Nephron (organoid): ENCODE data around the gene TBPL1.

ENCODE experiments used
- H3K27ac Mint-ChIP-seq, 3 experiments: 2 replicates each; pipeline ENCODE4 v1.8.0; 2020; ENCODE audit warnings: mixed read lengths in 3 of 3, mild to moderate bottlenecking in 2 of 3, moderate library complexity in 1 of 3
- H3K27me3 Mint-ChIP-seq: 2 replicates; pipeline ENCODE4 v1.8.0; 2021; ENCODE audit warnings: low read depth, mild to moderate bottlenecking, moderate library complexity, mixed read lengths
- H3K36me3 Mint-ChIP-seq: 2 replicates; pipeline ENCODE4 v1.8.0; 2020; ENCODE audit warnings: low read depth, mixed read lengths
- H3K4me1 Mint-ChIP-seq: 2 replicates; pipeline ENCODE4 v1.8.0; 2020; ENCODE audit warnings: mixed read lengths
- H3K4me3 Mint-ChIP-seq, 3 experiments: 2 replicates each; pipeline ENCODE4 v1.8.0; 2020; ENCODE audit warnings: mild to moderate bottlenecking in 3 of 3, mixed read lengths in 3 of 3, moderate library complexity in 2 of 3
- H3K9me3 Mint-ChIP-seq: 2 replicates; pipeline ENCODE4 v1.8.0; 2020; ENCODE audit warnings: mixed read lengths
- CTCF ChIP-seq, 3 experiments: fragments of 200-600 bp; sonication (generic); IDR thresholded peaks; one replicate each; pipeline ENCODE4 v1.5.0; 2021; ENCODE audit warnings: antibody characterized with exemption in 3 of 3; ENCODE audit not compliant: unreplicated experiment in 3 of 3

TBPL1 gene

GRCh38 chr6:133983099-133983939, 30.3 kb downstream of the TBPL1 start:
- Mint-ChIP-seq H3K27ac (no peak overlapping the region), H3K36me3 (peaks cover 56% of the 10 kb centered on the region), H3K4me3 (no peak overlapping the region), H3K9me3 (no peaks in the 10 kb centered on the region), H3K27me3 (no peaks in the 10 kb centered on the region), H3K4me1 (no peaks in the 10 kb centered on the region)
- TF ChIP-seq CTCF (IDR thresholded peaks at IDR 0.05; ENCODE audit: unreplicated experiment in 3 of 3): no peak

- H3K27me3 Mint-ChIP-seq: no peaks in the 10 kb centered on the region
- no peak for TF ChIP-seq CTCF (IDR thresholded peaks at IDR 0.05; ENCODE audit: unreplicated experiment in 3 of 3)
- no peaks in the 10 kb centered on the region for H3K4me1 Mint-ChIP-seq
- H3K4me3 Mint-ChIP-seq: no peak overlapping the region
- H3K36me3 Mint-ChIP-seq: peaks cover 63% of the 10 kb centered on the region
- no peak overlapping the region for H3K27ac Mint-ChIP-seq
- no peaks in the 10 kb centered on the region for H3K9me3 Mint-ChIP-seq
Measured at GRCh38 chr6:133985970-133986369, 32.9 kb downstream of the TBPL1 start.

- no peak overlapping the region for H3K4me3 Mint-ChIP-seq
- H3K27me3 Mint-ChIP-seq: no peaks in the 10 kb centered on the region
- H3K4me1 Mint-ChIP-seq: no peaks in the 10 kb centered on the region
- no peaks in the 10 kb centered on the region for H3K9me3 Mint-ChIP-seq
- H3K27ac Mint-ChIP-seq: no peak overlapping the region
- no peak for TF ChIP-seq CTCF (IDR thresholded peaks at IDR 0.05; ENCODE audit: unreplicated experiment in 3 of 3)
- peaks cover 54% of the 10 kb centered on the region for H3K36me3 Mint-ChIP-seq
Measured at GRCh38 chr6:133986942-133987341, 33.9 kb downstream of the TBPL1 start.

- Mint-ChIP-seq H3K27me3 (no peaks in the 10 kb centered on the region), H3K27ac (no peak overlapping the region), H3K4me1 (no peaks in the 10 kb centered on the region), H3K9me3 (no peaks in the 10 kb centered on the region), H3K4me3 (no peak overlapping the region), H3K36me3 (peaks cover 34% of the 10 kb centered on the region)
- no peak for TF ChIP-seq CTCF (IDR thresholded peaks at IDR 0.05; ENCODE audit: unreplicated experiment in 3 of 3)
Measured at GRCh38 chr6:133989525-133989924, 36.5 kb downstream of the TBPL1 start.

GRCh38 chr6:133990321-133990720, 37.3 kb downstream of the TBPL1 start:
- Mint-ChIP-seq H3K27ac (no peak overlapping the region), H3K27me3 (no peaks in the 10 kb centered on the region), H3K4me1 (no peaks in the 10 kb centered on the region), H3K9me3 (no peaks in the 10 kb centered on the region), H3K4me3 (no peak overlapping the region), H3K36me3 (peaks cover 30% of the 10 kb centered on the region)
- TF ChIP-seq CTCF (IDR thresholded peaks at IDR 0.05; ENCODE audit: unreplicated experiment in 3 of 3): no peak

- Mint-ChIP-seq H3K4me3 (no peak overlapping the region), H3K27me3 (no peaks in the 10 kb centered on the region), H3K9me3 (no peaks in the 10 kb centered on the region), H3K4me1 (no peaks in the 10 kb centered on the region), H3K36me3 (peaks cover 22% of the 10 kb centered on the region), H3K27ac (no peak overlapping the region)
- TF ChIP-seq CTCF (IDR thresholded peaks at IDR 0.05; ENCODE audit: unreplicated experiment in 3 of 3): no peak
Measured at GRCh38 chr6:133991096-133991593, 38.1 kb downstream of the TBPL1 start.
